Kidney epithelial cell (primary cell): ENCODE data around the gene CLIP2. TPM values are rescaled to one million over a fixed set of nuclear protein-coding genes. Genes with fewer than 3 reads are reported as not detected.
"Not testable (repeated sequence)": the region's sequence is repeated elsewhere in the genome, so short reads cannot be mapped to it uniquely, and the experiment has no call there.

ENCODE experiments used
- DNase-seq: peaks from one replicate; pipeline ENCODE4 v3.0.0-alpha.2; 2010; ENCODE audit warnings: low read depth
- H3K27me3 ChIP-seq: 2 replicates; pipeline ENCODE4 v1.6.0; 2011; ENCODE audit warnings: low read length; ENCODE audit not compliant: control insufficient read depth, insufficient read depth
- H3K36me3 ChIP-seq: 2 replicates; pipeline ENCODE4 v1.5.1; 2011; ENCODE audit warnings: low read length; ENCODE audit not compliant: control insufficient read depth, insufficient read depth
- H3K4me3 ChIP-seq: 2 replicates; pipeline ENCODE4 v1.5.1; 2011; ENCODE audit warnings: low read depth, mild to moderate bottlenecking, control low read depth, low read length
- total RNA-seq: library from RNA; depleted of rRNA; stranded (reverse); fragments of >200 nt; gene quantifications from 2 replicates; pipeline ENCODE4 v1.2.3, GENCODE V29; 2015
- TF ChIP-seq, protein P1 (sequence below): IDR thresholded peaks from 2 replicates; pipeline ENCODE4 v1.5.1; 2011; ENCODE audit warnings: mild to moderate bottlenecking, moderate library complexity, low read length, control low read depth, inconsistent platforms; ENCODE audit not compliant: insufficient read depth, poor library complexity, severe bottlenecking

Gene CLIP2
- total RNA-seq, 1 donor from 2014 or later: 46.3 TPM

DNA sequence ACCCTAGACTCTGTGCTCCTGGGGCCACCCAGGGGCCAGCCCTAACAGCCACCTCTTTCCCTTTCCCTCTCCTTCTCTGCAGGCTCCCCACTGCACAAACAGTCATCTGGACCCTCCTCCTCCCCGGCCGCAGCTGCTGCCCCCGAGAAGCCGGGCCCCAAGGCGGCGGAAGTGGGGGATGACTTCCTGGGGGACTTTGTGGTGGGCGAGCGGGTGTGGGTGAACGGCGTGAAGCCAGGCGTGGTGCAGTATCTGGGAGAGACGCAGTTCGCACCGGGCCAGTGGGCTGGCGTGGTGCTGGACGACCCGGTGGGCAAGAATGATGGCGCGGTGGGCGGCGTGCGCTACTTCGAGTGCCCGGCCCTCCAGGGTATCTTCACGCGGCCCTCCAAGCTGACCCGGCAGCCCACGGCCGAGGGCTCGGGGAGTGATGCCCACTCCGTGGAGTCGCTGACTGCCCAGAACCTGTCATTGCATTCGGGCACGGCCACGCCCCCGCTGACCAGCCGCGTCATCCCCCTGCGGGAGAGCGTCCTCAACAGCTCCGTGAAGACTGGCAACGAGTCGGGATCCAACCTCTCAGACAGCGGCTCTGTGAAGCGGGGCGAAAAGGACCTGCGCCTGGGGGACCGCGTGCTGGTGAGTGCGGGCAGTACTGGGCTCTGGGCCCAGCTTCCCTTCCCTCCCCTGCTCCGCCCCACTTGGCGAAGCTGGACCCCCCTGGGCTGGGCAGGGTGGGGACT lies 49.3 kb downstream of the CLIP2 start:
- TF ChIP-seq, protein P1, sequence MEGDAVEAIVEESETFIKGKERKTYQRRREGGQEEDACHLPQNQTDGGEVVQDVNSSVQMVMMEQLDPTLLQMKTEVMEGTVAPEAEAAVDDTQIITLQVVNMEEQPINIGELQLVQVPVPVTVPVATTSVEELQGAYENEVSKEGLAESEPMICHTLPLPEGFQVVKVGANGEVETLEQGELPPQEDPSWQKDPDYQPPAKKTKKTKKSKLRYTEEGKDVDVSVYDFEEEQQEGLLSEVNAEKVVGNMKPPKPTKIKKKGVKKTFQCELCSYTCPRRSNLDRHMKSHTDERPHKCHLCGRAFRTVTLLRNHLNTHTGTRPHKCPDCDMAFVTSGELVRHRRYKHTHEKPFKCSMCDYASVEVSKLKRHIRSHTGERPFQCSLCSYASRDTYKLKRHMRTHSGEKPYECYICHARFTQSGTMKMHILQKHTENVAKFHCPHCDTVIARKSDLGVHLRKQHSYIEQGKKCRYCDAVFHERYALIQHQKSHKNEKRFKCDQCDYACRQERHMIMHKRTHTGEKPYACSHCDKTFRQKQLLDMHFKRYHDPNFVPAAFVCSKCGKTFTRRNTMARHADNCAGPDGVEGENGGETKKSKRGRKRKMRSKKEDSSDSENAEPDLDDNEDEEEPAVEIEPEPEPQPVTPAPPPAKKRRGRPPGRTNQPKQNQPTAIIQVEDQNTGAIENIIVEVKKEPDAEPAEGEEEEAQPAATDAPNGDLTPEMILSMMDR: no peak

DNA sequence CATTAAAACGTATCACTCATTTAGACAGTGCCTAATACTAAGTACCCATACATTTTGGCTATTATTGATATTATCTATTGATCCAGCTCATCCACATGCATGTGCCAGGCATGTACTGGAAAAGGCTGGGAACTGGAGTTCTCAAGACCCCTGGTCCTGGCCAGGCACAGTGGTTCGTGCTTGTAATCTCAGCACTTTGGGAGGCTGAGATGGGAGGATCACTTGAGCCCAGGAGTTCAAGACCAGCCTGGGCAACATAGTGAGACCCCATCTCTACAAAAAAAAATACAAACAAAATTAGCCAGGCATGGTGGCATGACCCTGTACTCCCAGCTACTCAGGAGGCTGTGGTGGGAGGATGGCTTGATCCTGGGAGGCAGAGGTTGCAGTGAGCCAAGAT lies 50.4 kb downstream of the CLIP2 start:
- not testable (repeated sequence) for H3K36me3 ChIP-seq, H3K27me3 ChIP-seq, DNase-seq

More for the DNA sequence above, 49.3 kb downstream of the CLIP2 start:
- Histone ChIP-seq H3K4me3 (no peak overlapping the region), H3K27me3 (no peaks in the 10 kb centered on the region), H3K36me3 (no peaks in the 10 kb centered on the region)
- DNase-seq: no peak

DNA sequence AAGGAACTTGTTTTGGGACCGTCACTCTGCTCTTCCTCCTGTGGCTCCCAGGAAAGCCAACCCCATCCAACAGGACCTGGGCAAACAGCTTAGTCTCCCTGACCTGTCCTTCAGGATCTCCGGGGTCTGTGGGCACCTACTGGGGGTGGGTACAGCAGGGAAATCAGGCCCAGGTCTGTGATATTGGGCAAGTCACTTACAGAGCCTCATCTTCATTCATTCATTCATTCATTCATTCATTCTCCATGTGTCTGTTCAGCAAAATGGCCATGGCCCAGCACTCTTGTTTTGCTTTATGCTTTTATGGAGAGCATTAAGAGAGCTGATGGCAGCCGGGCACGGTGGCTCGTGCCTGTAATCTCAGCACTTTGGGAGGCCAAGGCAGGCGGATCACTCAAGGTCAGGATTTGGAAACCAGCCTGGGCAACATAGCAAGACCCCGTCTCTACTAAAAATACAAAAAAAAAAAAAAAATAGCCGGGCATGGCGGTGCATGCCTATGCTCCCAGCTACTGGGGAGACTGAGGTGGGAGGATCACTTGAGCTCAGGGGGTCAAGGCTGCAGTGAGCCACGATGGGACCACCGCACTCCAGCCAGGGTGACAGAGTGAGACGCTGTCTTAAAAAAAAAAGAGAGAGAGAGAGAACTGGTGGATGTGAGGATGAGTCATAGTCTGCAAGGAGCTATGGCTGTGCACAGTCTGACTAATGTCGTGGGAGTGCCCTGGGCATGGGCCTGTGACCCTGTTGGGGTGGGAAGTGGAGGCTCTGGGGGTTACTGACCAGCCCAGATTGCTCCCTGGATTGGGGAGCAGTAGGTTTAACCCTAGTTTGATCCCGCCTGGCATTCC lies 54.3 kb downstream of the CLIP2 start:
- Histone ChIP-seq H3K4me3 (no peak overlapping the region), H3K36me3 (no peaks in the 10 kb centered on the region), H3K27me3 (no peaks in the 10 kb centered on the region)
- TF ChIP-seq, protein P1: no peak
- DNase-seq: peak; percentile 78

More for the DNA sequence above, 50.4 kb downstream of the CLIP2 start:
- H3K4me3 ChIP-seq: not testable (repeated sequence)

DNA sequence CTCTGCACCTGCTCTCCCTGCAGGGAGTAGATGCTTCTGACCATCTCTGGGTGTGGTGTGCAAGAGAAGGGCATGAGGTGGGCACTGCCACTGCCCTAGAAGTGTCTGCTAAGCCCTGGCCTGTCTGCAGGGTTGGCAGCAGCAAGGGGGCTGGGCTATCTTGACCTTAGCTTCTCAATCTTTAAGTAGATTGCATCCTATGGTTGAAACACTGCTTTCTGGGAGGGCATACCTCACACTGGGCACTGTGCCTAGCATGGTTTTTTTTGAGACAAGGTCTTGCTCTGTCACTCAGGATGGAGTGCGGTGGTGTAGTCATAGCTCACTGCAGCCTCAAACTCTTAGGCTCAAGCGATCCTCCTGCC lies 54.9 kb downstream of the CLIP2 start:
- Histone ChIP-seq H3K36me3 (no peaks in the 10 kb centered on the region), H3K4me3 (no peak overlapping the region), H3K27me3 (no peaks in the 10 kb centered on the region)
- no peak for DNase-seq
- TF ChIP-seq, protein P1: no peak

DNA sequence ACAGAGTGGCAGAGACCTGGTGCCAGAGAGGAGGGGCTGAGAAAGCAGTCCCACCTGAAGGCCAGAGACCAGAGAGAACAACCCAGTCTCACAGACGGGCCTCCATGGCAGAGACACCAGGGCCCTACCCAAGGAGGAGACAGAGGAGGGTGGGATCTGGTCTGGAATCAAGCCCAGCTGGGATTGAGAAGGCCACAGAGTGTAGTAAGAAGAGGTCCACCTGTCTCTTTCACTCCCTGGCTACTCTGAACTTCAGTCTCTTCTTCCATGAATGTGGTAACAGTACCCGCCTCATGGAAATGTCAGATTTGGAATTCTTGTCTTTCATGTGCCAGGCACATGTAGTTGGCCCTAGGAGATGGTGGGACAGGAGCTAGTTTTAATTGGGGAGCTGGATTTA lies 55.6 kb downstream of the CLIP2 start:
- TF ChIP-seq, protein P1: no peak
- no peaks in the 10 kb centered on the region for H3K36me3 ChIP-seq

DNA sequence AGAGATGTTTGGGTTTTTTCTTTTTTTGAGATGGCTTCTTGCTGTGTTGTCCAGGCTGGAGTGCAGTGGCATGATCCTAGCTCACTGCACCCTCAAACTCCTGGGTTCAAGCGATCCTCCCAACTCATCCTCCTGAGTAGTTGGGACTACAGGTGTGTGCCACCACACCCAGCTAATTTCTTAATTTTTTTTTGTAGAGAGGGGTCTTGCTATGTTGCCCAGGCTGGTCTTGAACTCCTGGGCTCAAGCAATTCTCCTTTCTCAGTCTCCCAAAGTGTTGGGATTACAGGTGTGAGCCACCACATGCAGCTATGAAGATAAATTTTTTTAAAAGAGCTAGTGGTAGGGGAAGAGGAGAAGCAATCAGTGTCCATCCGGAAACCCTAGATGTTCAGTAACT lies 56.8 kb downstream of the CLIP2 start:
- no peak overlapping the region for H3K4me3 ChIP-seq
- no peak for DNase-seq
- TF ChIP-seq, protein P1: no peak
- no peaks in the 10 kb centered on the region for H3K27me3 ChIP-seq
- H3K36me3 ChIP-seq: no peaks in the 10 kb centered on the region

More for the DNA sequence above, 55.6 kb downstream of the CLIP2 start:
- no peaks in the 10 kb centered on the region for H3K27me3 ChIP-seq
- no peak overlapping the region for H3K4me3 ChIP-seq
- DNase-seq: no peak
